ENCODE data around the gene FLT1. TPM values are rescaled to one million over a fixed set of nuclear protein-coding genes. Genes with fewer than 3 reads are reported as not detected.

The FLT1 gene
- total RNA-seq, 1 donor from 2014 or later = 32.4 TPM

- Mint-ChIP-seq H3K4me3 (ENCODE audit: low read depth) (no peak overlapping the region), H3K27me3 (ENCODE audit: low read depth) (peaks cover 25% of the 10 kb centered on the region), H3K4me1 (ENCODE audit: low read depth) (peaks cover 1% of the 10 kb centered on the region), H3K27ac (no peak overlapping the region), H3K9me3 (no peaks in the 10 kb centered on the region), H3K36me3 (ENCODE audit: low read depth) (no peaks in the 10 kb centered on the region)
- intact Hi-C loops (cut with micrococcal nuclease) = no loop called here
- no peak for DNase-seq (ENCODE audit: low spot score)
Measured at GRCh38 chr13:28510542-28510941, 15.6 kb upstream of the FLT1 start.

- Mint-ChIP-seq H3K4me1 (ENCODE audit: low read depth) (peaks cover 5% of the 10 kb centered on the region), H3K27ac (no peak overlapping the region), H3K4me3 (ENCODE audit: low read depth) (no peak overlapping the region), H3K36me3 (ENCODE audit: low read depth) (no peaks in the 10 kb centered on the region), H3K27me3 (ENCODE audit: low read depth) (peaks cover 25% of the 10 kb centered on the region), H3K9me3 (no peaks in the 10 kb centered on the region)
- intact Hi-C loops (cut with micrococcal nuclease) = no loop called here
- no peak for DNase-seq (ENCODE audit: low spot score)
Measured at GRCh38 chr13:28510066-28510465, 15.1 kb upstream of the FLT1 start.

GRCh38 chr13:28505543-28506135 is 10.7 kb upstream of the FLT1 start:
- Mint-ChIP-seq H3K27me3 (ENCODE audit: low read depth) (peaks cover 21% of the 10 kb centered on the region), H3K4me3 (ENCODE audit: low read depth) (no peak overlapping the region), H3K36me3 (ENCODE audit: low read depth) (no peaks in the 10 kb centered on the region), H3K4me1 (ENCODE audit: low read depth) (peaks cover 5% of the 10 kb centered on the region), H3K9me3 (no peaks in the 10 kb centered on the region), H3K27ac (no peak overlapping the region)
- DNase-seq (ENCODE audit: low spot score) = no peak
- intact Hi-C loops (cut with micrococcal nuclease) = no loop called here

GRCh38 chr13:28503182-28503967 is 8.4 kb upstream of the FLT1 start:
- Mint-ChIP-seq H3K4me1 (ENCODE audit: low read depth) (peaks cover 5% of the 10 kb centered on the region), H3K36me3 (ENCODE audit: low read depth) (no peaks in the 10 kb centered on the region), H3K27me3 (ENCODE audit: low read depth) (peaks cover 20% of the 10 kb centered on the region), H3K9me3 (no peaks in the 10 kb centered on the region), H3K27ac (no peak overlapping the region), H3K4me3 (ENCODE audit: low read depth) (no peak overlapping the region)
- DNase-seq (ENCODE audit: low spot score) = no peak
- intact Hi-C loops (cut with micrococcal nuclease) = no loop called here

- intact Hi-C loops (cut with micrococcal nuclease) = no loop called here
- H3K4me1 Mint-ChIP-seq (ENCODE audit: low read depth) = peaks cover 12% of the 10 kb centered on the region
- H3K27me3 Mint-ChIP-seq (ENCODE audit: low read depth) = peaks cover 38% of the 10 kb centered on the region
- H3K9me3 Mint-ChIP-seq = no peaks in the 10 kb centered on the region
- H3K36me3 Mint-ChIP-seq (ENCODE audit: low read depth) = no peaks in the 10 kb centered on the region
- H3K27ac Mint-ChIP-seq = no peak overlapping the region
- no peak overlapping the region for H3K4me3 Mint-ChIP-seq (ENCODE audit: low read depth)
- DNase-seq (ENCODE audit: low spot score) = no peak
Measured at GRCh38 chr13:28501547-28501946, 6.6 kb upstream of the FLT1 start.

- no peaks in the 10 kb centered on the region for H3K36me3 Mint-ChIP-seq (ENCODE audit: low read depth)
- H3K9me3 Mint-ChIP-seq = no peaks in the 10 kb centered on the region
- H3K27ac Mint-ChIP-seq = no peak overlapping the region
- H3K4me3 Mint-ChIP-seq (ENCODE audit: low read depth) = no peak overlapping the region
- DNase-seq (ENCODE audit: low spot score) = no peak
- peaks cover 49% of the 10 kb centered on the region for H3K27me3 Mint-ChIP-seq (ENCODE audit: low read depth)
- intact Hi-C loops (cut with micrococcal nuclease) = loop anchor here (10.0 kb wide), 1 partner anchor 115 kb away; no protein-coding TSS in a partner anchor
- H3K4me1 Mint-ChIP-seq (ENCODE audit: low read depth) = peaks cover 10% of the 10 kb centered on the region
Measured at GRCh38 chr13:28499609-28500008, 4.7 kb upstream of the FLT1 start.

GRCh38 chr13:28498481-28499115 is 3.7 kb upstream of the FLT1 start:
- Mint-ChIP-seq H3K36me3 (ENCODE audit: low read depth) (no peaks in the 10 kb centered on the region), H3K27ac (no peak overlapping the region), H3K9me3 (no peaks in the 10 kb centered on the region), H3K4me1 (ENCODE audit: low read depth) (peaks cover 10% of the 10 kb centered on the region), H3K27me3 (ENCODE audit: low read depth) (peaks cover 46% of the 10 kb centered on the region), H3K4me3 (ENCODE audit: low read depth) (no peak overlapping the region)
- no peak for DNase-seq (ENCODE audit: low spot score)
- intact Hi-C loops (cut with micrococcal nuclease) = loop anchor here (10.0 kb wide), 1 partner anchor 116 kb away; no protein-coding TSS in a partner anchor

- Mint-ChIP-seq H3K27me3 (ENCODE audit: low read depth) (peaks cover 52% of the 10 kb centered on the region), H3K36me3 (ENCODE audit: low read depth) (peaks cover 3% of the 10 kb centered on the region), H3K9me3 (no peaks in the 10 kb centered on the region), H3K4me1 (ENCODE audit: low read depth) (peaks cover 11% of the 10 kb centered on the region), H3K4me3 (ENCODE audit: low read depth) (no peak overlapping the region), H3K27ac (no peak overlapping the region)
- DNase-seq (ENCODE audit: low spot score) = no peak
- intact Hi-C loops (cut with micrococcal nuclease) = loop anchor here (10.0 kb wide), 1 partner anchor 117 kb away; no protein-coding TSS in a partner anchor
Measured at GRCh38 chr13:28497143-28497876, 2.4 kb upstream of the FLT1 start.

- DNase-seq (ENCODE audit: low spot score) = no peak
- Mint-ChIP-seq H3K27ac (no peak overlapping the region), H3K4me1 (ENCODE audit: low read depth) (peaks cover 14% of the 10 kb centered on the region), H3K9me3 (no peaks in the 10 kb centered on the region), H3K4me3 (ENCODE audit: low read depth) (peak overlapping the region; percentile 63), H3K27me3 (ENCODE audit: low read depth) (peaks cover 50% of the 10 kb centered on the region), H3K36me3 (ENCODE audit: low read depth) (peaks cover 6% of the 10 kb centered on the region)
- intact Hi-C loops (cut with micrococcal nuclease) = loop anchor here (10.0 kb wide), 1 partner anchor 119 kb away; no protein-coding TSS in a partner anchor
Measured at GRCh38 chr13:28496188-28496564, 1.2 kb upstream of the FLT1 start.

GRCh38 chr13:28495538-28496187 is 735 bp upstream of the FLT1 start:
- Mint-ChIP-seq H3K36me3 (ENCODE audit: low read depth) (peaks cover 9% of the 10 kb centered on the region), H3K9me3 (no peaks in the 10 kb centered on the region), H3K4me1 (ENCODE audit: low read depth) (peaks cover 17% of the 10 kb centered on the region), H3K4me3 (ENCODE audit: low read depth) (peak overlapping the region; percentile 59), H3K27ac (no peak overlapping the region), H3K27me3 (ENCODE audit: low read depth) (peaks cover 53% of the 10 kb centered on the region)
- DNase-seq (ENCODE audit: low spot score) = no peak
- intact Hi-C loops (cut with micrococcal nuclease) = loop anchor here (10.0 kb wide), 1 partner anchor 119 kb away; no protein-coding TSS in a partner anchor

- Mint-ChIP-seq H3K4me1 (ENCODE audit: low read depth) (peaks cover 22% of the 10 kb centered on the region), H3K36me3 (ENCODE audit: low read depth) (peaks cover 21% of the 10 kb centered on the region), H3K27me3 (ENCODE audit: low read depth) (peaks cover 56% of the 10 kb centered on the region), H3K27ac (no peak overlapping the region), H3K4me3 (ENCODE audit: low read depth) (peak overlapping the region; percentile 75), H3K9me3 (no peaks in the 10 kb centered on the region)
- no peak for DNase-seq (ENCODE audit: low spot score)
- intact Hi-C loops (cut with micrococcal nuclease) = loop anchor here (5.0 to 10.0 kb wide), 2 partner anchors 120 to 143 kb away; no protein-coding TSS in a partner anchor
Measured at GRCh38 chr13:28494504-28494777, 487 bp downstream of the FLT1 start.
